GF-D8 (cell line): ENCODE results near the gene SUPT5H.

Experiments used
- DNase-seq: peaks from one replicate; lab custom pipeline; 2025; lab: John Stamatoyannopoulos, UW

Gene SUPT5H

DNA sequence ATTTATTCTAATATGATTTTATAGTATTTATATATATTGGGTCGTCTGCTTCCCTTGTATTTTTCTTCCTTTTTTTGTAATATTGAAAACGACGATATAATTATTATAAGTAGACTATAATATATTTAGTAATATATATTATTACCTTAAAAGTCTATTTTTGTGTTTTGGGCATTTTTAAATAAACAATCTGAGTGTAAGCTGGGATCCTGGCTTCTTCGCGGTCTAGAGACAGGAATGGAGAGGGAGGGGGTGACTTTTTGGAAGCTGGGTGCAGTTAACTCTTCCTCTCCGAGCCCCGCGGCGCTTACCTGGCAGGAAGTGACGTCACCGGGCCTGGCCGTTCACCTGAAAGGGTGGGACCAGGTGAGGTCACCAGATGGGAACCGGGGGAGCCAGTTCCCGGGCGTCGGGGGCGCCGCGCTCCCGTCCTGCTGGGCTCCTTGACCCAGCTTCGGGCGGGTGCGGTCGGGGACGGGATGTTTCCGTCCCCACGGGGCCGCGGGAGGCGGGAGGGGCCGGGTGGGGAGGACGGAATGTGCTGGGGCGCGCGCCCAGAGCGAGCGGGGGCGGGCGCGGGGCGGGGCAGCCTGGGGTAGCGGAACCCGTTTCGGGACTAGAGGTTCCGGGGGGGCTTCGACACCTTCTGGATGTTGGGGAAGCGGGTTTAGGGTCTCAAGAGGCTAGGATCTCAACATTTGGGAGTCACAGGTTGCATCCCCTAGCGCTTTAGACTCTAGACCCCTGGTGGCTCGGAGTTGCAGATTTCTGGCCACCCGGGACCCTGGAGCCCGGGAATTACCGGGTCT is 36.0 kb upstream of the SUPT5H start:
- peak; percentile 35 for DNase-seq

DNA sequence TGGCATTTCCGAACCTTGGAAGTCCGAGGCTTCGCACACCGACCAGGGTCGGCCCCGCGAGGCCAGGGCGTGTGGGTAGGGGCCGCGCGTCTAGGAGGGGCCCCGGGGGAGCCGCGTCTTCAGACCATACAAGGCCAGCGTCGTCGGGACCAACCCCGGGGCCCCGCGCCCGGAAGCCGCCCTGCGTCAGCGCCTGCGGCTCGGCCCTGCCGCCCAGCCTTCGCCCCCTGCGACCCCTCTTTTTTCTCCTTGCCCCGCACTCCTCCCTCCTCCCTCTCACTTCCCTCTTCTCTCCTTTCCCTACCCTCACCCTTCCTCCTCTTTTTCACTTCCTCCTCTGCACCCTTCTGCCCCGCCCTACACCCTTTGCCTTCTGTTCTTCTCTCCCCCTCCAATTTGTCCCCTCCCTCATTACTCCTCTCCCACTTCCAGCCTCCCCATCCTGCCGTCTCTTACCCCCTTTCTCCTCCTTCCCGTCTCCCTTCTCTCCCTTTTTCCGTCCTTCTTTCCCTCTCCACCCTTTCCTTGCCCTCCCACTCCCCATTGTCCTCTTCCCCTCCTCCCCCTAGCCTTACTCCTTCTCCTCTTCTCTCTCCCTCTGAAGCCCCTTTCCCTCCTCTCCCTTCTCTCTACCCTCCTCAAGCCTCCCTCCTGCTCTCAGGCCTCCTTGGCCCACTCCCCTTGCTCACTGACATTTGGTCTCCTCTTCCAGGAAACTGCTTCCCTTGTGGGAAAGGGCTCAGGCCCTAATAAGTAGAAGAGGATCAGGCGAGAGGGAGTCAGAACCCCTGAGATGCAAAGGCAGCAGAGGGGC is 35.2 kb upstream of the SUPT5H start:
- DNase-seq: peak; percentile 62

DNA sequence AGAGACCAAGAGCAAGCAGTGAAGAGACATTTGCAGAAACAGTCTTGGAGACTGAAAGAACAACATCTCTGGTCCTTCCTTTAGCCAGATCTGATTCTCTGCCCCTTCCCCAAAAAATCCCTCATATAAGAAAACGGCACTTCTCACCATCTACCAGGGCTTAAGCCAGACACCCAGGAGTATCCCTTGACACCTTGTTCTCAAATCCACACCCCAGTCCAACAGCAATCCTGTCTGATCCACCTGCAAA is 34.6 kb upstream of the SUPT5H start:
- no peak for DNase-seq

DNA sequence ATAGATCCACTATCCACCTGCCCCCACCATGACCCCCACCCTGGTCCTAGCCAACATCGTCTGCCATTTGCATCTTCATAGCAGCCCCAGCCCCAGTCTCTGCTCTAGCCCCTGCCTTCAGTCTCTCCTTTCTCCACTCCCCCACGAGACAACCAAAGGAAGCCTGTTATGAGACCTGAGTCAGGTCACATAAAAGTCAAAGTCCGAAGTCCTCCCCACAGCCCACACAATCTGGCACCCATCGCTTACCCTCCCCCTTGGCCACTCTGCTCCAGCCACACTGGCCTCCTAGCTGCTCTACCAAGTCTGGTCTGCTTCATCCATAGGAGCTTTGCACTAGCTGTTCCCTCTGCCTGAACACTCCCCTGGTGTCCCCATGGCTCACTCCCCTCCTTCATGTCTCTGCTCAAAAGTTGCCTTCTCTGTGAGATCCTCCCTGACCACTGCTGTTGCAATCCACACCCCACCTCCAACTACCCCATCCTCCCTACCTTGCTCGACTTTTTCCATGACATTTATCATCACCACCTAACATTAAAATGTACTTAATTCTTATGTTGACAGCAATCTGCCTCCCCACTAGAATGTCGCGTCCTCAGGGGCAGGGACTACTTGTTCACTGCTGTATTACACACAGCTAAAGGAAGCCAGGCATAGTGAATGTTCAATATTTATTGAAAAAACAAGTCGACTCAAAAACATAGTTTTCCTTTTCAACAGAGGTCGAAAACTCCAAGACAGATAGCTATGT is 34.1 kb upstream of the SUPT5H start:
- peak; percentile 34 for DNase-seq

DNA sequence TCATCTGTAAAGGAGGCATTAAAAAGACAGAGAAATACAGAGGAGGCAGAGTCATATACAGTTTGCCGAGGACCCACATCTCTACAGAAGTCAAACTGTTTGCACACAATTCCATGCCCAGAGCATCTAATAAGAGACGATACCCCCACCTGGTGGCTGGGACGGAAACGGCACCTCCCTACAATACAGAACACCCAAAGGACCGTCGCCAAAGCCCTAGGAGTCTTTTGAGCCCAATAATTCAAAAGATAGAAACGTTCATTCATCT is 33.6 kb upstream of the SUPT5H start:
- DNase-seq: peak; percentile 79

DNA sequence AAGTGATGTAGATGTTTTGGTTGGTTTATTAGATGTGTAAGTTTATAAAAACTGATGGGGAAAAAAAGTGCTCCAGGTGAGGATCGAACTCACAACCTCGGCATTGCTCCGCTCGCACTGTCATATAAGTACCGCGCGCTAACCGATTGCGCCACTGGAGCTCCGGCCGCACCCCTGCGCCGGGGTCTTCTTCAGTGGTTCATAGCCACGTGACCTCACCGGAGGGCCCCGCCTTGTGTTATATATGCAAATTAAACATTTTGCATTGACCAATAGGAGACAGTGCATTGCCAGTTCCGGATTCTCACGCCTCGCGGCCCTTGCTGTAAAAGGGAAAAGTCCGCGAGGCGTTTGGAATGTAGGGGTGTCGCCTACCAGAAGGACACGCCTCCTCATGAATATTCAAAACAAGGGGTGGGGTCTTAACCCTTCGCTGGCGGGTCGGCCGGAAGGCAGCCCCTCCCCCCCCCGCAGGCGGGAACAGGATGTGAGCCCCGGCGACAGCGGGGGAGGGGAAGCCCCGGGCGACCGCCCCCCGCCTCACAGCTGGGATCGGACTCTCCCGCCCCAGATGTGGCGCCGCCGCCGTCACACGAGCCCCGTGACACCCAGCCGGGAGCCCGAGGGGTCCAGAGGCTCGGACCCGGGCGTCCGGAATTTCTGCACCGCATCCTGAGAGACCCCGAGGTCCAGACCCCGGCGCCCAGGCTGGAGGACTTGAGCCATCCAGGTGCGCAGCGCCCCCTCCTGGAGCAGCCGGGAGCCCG is 33.1 kb upstream of the SUPT5H start, which contains the start of gene PLEKHG2:
TSS of gene PLEKHG2 (plus strand) at position 570 of the 767 bp plus-strand sequence. CDS start 1,418 bp downstream, outside the sequence.
- DNase-seq: peak; percentile 94

DNA sequence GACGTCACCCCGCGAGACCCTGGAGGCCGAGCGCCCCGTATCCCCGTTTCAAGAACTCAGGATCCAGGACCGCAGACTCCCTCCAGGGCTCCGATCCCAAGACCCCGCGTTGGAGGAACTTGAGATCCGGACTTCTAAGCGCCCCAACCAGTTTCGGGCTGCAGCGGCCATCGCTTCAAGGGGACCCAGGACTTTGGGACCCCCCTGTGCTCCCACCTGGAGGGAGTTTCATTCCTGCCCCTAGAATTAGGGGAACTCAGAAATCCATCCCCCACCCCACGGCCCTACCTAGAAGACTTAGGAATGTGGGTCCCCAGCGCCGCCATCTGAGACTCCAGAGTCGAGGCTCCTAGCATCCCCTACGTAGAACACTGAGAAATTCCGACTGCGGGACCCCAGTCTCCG is 32.5 kb upstream of the SUPT5H start:
- DNase-seq: no peak

DNA sequence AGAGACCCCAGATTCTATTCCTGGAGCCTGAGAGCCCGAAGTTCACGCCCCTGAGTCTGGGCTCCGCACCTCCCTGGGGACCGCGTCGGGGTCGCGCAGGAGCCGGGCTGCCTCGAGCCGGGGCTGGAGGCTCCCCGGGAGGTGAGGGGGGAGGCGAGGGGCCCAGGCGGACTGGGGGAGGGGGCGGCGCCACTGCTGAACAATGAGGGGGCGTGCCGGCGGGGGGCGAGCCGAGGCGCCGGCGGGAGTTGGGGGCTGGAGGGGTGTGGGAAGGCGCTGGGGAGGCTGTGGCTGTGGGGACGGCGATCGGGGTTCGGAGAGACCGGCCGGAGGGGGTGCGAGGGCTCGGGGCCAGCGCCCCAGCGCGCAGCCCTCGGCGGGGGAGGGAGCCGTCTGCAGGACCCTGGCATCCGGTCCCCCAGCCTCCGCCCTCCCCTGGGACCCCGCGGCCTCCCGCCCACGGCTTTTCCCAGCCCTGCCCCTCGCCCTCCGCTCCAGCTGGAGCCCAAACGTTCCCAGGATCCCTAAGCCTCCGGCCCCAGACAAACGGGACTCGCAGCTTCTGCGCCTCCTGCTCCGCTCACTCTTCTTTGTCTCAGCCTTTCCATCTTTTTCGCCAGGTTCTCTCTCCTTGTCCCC is 32.0 kb upstream of the SUPT5H start:
- DNase-seq: no peak

DNA sequence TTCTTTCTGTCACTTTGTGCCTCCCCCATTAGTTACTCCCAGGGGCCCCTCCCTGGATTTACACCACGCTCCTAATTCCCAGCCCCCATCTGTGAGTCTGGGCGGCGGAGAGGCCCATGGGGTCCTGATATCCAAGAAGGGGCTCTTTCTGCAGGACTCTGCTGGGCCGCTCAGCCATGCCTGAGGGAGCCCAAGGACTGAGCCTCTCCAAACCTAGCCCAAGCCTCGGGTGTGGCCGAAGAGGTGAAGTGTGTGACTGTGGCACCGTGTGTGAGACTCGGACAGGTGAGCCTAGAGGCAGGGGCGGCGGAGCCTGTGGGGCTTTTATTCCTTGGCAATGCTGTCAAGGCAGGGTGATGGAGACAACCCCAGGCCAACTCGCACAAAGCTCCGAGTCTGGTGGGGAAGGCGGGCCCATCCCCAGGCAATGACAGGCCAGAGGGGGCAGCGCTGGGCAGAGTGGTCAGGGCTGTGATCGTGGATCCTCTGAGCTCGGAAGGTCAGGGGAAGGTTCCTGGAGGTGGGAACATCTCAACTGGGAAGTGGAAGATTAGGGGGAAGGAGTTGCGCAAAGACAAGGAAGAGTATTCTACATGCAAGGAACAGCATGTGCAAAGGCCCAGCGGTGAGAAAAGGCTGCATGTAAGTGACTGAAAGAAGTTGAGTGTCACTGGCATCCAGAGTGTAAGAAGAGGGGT is 31.3 kb upstream of the SUPT5H start:
- DNase-seq: no peak

DNA sequence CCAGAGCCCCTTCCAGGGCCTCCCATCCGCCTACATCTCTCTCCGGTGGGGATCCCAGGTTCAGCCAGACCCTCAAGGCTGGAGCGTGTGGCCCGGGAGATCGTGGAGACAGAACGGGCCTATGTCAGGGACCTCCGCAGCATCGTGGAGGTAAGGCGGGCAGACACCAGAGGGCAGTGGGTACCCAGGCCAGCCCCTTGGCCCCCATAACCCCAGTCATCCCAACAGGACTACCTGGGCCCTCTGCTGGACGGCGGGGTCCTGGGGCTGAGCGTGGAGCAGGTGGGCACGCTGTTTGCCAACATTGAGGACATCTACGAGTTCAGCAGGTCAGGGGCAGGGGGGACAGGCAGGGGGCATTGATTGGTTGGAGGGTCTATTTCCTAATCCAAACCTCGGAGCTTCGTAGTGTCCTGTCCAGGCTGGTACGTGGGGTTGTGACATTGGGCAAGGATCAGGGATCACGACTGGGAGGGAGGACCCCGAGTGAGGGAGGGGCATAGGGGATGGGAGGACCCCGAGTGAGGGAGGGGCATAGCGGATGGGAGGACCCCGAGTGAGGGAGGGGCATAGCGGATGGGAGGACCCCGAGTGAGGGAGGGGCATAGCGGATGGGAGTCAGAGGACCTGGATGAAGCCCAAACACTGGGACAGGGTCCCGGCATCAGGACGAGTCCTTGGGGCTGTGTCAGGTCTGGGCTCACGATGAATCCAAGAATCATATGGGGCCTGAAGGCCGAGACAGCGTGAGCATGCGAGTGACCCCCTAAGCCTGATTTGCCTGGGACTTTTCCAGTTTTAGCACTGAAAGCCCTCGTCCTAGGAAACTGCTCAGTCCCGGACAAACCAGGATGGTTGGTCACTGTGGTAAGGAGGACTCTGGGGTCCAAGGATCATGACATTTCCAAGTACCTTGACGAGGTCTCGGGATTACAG is 30.0 kb upstream of the SUPT5H start:
- no peak for DNase-seq

DNA sequence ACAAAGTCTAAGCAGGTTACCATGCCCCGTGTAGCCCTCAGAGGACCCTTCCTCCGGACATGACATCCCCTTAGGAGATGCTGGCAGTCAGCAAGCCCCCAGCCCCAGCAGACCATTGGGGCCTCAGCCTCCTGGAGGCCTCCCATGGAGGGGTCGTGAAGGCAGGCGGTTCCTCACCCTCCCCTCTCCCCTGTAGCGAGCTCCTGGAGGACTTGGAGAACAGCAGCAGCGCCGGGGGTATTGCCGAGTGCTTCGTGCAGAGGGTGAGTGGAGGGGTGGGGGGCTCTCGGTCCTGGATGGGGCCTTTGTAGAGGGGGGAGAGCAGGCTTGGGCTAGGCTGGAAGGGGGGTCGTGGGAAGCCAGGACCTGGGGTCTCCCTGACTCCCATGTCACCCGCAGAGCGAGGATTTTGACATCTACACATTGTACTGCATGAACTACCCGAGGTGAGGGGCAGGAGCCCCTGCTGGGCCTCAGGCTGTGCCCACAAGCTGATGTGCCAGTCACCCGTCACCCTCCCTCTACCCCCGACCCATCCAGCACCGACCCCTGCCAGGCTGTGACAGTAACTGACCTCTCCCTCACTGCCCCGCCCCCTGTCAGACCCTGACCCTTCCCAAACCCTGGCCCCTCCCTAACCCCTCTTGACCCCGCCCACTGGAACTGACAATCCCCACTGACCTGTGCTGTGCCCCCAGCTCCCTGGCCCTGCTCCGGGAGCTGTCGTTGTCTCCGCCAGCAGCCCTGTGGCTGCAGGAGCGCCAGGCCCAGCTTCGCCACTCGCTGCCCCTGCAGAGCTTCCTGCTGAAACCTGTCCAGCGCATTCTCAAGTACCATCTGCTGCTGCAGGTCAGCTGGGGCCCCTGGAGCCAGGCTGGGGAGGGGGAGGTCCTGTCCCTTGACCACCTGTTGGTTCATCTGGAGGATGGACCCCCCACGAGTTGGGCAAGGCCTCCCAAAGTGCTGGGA is 28.9 kb upstream of the SUPT5H start:
- DNase-seq: no peak

DNA sequence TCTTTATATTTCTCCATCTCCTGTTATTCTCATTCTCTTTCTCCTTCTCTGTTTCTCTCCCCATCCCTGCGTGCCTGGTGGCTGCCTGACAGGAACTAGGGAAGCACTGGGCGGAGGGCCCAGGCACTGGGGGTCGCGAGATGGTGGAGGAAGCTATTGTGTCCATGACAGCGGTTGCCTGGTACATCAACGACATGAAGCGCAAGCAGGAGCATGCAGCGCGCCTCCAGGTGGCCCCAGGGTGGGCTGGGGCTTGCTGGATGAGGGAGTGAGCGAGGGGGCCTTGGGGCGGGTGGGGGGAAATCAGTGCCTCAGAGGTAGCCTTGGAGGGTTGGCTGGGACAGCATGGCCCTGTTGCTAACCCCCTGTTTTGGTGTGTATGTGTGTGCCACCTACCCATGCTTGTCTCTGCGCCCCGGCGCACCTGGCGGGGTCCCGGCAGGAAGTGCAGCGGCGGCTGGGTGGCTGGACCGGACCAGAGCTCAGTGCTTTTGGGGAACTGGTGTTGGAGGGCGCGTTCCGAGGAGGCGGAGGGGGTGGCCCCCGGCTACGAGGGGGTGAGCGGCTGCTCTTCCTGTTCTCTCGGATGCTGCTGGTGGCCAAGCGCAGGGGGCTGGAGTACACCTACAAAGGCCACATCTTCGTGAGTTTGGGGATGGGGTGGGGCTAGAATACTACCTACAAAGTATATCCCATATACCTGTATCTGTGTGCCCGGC is 27.8 kb upstream of the SUPT5H start:
- no peak for DNase-seq

DNA sequence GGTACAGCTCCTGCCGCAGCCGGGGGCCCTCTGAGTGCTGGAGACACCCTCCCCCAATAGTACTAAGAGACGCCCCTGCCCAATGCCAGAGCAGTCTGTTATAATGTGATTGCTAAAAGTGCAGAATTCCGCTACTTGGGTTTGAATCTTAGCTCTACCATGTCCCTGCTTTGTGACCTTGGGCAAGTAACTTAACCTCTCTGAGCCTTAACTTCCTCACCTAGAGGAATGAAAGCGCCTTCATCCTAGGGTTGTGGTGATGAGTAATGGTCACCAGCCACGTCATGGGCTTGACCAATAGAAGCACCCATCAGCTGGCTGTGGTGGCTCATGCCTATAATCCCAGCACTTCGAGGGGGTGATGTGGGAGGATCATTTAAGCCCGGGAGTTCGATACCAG is 26.4 kb upstream of the SUPT5H start:
- DNase-seq: no peak

DNA sequence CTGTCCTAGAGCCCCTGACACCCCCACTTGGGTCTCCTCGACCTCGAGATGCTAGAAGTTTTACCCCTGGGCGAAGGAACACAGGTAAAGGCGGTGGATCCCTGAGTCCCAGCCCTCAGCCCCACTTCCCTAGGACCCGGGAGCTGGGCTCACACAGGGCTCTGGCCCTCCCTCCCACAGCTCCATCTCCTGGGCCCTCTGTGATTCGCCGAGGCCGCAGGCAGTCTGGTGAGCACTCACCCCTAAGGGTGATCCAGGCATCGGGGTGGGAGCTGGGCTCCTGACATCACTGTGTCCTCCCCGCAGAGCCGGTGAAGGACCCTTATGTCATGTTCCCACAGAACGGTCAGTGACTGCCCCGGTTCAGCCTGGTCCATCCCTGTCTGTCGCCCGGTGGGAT is 24.6 kb upstream of the SUPT5H start:
- DNase-seq: no peak

DNA sequence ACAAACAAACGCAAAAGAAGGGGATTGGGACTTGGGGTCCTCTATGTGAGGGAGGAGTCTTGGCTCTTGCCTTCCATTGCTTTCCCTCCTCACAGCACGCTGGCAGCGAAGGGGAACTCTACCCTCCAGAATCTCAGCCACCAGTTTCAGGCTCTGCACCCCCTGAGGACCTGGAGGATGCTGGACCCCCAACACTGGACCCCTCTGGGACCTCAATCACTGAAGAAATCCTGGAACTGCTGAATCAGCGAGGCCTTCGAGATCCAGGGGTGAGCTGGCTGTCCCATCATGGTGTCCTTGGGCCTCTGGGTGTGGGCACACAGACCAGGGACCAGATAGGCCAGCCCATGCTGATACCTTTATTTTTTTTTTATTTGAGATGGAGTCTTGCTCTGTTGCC is 23.4 kb upstream of the SUPT5H start:
- DNase-seq: no peak

DNA sequence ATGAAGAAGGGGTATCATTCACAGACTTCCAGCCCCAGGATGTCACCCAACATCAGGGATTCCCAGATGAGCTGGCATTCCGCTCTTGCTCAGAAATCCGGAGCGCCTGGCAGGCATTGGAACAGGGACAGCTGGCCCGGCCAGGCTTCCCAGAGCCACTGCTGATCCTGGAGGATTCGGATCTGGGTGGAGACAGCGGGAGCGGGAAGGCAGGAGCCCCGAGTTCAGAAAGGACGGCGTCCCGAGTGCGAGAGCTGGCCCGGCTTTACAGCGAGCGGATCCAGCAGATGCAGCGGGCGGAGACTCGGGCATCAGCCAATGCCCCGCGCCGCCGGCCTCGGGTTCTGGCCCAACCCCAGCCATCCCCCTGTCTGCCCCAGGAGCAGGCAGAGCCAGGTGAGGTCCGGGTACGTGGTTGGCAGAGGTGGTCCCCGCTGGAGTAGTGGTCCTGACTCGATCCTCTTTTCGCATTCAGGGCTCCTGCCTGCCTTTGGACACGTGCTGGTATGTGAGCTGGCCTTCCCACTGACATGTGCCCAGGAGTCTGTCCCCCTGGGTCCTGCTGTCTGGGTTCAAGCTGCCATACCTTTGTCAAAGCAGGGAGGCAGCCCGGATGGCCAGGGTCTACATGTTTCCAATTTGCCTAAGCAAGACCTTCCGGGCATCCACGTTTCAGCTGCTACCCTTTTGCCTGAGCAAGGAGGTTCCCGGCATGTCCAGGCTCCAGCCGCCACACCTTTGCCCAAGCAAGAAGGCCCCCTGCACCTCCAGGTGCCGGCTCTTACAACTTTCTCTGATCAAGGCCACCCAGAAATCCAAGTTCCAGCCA is 21.9 kb upstream of the SUPT5H start:
- DNase-seq: no peak

DNA sequence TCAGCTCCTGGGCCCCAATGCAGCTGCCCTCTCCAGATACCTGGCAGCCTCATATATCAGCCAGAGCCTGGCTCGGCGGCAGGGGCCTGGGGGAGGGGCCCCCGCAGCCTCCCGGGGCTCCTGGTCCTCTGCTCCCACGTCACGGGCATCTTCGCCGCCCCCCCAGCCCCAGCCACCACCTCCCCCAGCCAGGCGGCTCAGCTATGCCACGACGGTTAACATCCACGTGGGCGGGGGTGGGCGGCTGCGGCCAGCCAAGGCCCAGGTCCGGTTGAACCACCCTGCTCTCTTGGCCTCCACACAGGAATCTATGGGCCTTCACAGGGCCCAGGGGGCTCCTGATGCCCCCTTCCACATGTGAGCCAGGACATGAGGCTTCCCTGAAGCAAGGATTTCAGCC is 20.4 kb upstream of the SUPT5H start:
- DNase-seq: no peak
